ENCODE measurements around the gene SPTBN1.

SPTBN1 gene

GRCh38 chr2:54558188-54559005 lies 102.3 kb downstream of the SPTBN1 start:
- FAIRE-seq: no peak

DNA sequence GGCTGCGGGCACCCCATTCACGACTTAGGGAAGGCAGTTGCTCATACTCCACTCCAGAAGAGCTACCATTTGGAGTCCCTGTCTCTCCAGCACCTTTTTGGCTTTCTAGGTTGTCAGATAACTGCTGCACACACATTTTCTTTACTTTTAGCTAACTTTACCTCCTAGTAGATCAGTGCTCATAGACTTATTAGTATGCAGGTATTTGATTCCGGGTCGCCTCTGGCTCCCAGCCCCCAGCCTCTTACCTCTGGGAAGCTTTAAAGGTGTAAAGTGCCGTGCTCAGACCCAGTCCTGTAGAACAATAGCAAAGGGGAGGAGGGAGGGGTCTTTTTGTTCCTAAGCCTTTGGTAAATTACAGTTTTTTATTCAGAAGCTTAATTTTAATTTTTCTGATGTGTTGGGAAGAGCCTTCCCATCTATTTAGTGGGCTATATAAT lies 102.9 kb downstream of the SPTBN1 start:
- FAIRE-seq: no peak

GRCh38 chr2:54559593-54560145 lies 103.5 kb downstream of the SPTBN1 start:
- FAIRE-seq: no peak

- no peak for FAIRE-seq
Observed at GRCh38 chr2:54560146-54560881, 104.2 kb downstream of the SPTBN1 start.

- FAIRE-seq: no peak
Observed at GRCh38 chr2:54561010-54561409, 104.9 kb downstream of the SPTBN1 start.

- no peak for FAIRE-seq
Observed at GRCh38 chr2:54564439-54564838, 108.3 kb downstream of the SPTBN1 start.

- FAIRE-seq: no peak
Observed at GRCh38 chr2:54565551-54565950, 109.4 kb downstream of the SPTBN1 start.

GRCh38 chr2:54566896-54567295 lies 110.8 kb downstream of the SPTBN1 start:
- FAIRE-seq: no peak

DNA sequence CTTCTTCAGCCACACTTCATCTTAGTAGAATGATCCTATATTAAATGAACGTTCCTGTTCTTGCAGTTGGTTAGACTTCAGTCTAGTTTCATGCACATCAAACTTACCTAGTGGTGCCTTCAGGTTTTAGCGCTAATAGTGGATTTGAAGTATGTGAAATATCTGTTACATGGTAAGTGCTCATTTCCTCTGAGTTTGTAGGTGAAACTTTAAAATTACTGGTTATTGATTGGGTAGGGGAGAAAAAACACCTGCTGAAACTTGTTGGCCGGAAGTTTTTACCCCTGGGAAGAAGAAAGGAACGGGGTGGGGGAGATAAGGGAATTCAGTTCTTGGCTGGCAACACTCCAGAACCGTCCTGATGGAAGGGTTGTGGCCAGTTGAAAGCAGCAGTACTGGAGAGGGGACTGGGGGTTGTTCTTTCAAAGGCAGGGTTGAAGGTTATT lies 112.8 kb downstream of the SPTBN1 start:
- no peak for FAIRE-seq

DNA sequence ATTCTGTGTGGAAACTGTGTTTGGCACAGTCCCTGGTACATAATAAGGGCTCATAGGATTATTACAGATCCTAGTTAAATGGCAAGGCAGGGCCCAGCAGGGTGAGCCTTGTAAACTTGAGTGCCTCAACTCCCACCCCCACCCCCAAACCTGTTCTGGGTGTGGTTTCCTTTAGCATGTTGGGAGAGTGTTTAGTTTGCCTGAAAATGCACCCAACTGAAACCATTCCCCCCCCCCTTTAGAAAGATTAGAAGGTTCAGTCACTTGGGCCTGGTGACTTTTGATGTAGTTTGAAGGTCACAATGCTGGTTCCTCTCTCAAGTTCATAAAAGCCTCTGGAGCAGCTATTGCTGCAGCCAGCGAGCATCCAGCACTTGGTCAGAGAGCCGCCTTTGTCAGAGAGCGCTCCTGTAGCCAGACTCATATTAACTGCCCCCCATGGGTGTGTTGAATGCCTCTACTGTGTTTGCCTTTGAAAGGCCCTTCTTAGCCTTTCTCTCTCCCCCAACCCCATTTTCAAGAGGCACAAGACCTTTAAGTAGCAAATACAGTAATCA lies 113.7 kb downstream of the SPTBN1 start:
- FAIRE-seq: no peak

GRCh38 chr2:54570321-54570855 lies 114.3 kb downstream of the SPTBN1 start:
- no peak for FAIRE-seq

- no peak for FAIRE-seq
Observed at GRCh38 chr2:54570925-54571694, 115.0 kb downstream of the SPTBN1 start.

- no peak for FAIRE-seq
Observed at GRCh38 chr2:54572262-54572635, 116.1 kb downstream of the SPTBN1 start.

DNA sequence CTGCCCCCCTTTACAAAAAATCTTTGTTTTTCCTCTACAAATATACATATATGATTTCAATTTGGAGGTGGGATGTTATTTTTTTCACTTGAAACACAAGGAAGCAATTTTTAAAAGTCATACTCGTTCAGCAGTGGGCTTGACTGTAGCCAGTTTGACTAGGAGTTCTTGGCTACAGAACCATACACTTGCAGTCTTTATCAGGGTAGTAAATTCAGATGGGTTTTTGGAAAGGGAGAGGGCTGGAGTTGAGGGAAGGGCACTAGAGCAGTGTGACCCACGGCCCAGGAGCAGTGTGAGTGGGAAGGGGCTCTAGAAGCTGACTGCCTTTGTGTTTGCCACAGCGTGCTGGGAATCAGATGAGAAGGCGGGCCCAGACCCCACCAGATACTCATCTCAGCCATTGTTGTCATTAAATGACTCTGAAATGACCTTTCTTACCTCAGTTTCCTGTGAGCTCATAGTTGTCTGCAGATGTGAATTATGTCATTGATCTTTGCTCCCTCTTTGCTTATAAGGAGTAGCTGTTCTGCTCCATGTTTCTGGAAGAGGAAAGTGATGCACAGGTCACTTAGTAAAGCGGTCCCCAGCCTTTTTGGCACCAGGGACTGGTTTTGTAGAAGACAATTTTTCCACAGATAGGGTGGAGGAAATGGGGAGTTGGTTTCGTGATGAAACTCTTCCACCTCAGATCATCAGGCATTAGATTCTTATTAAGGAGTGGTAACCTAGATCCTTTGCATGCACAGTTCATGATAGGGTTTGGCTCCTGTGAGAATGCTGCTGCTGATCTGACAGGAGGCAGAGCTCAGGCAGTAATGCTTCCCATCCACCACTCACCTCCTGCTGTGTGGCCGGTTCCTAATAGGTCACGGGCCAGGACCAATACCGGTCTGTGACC lies 116.8 kb downstream of the SPTBN1 start:
- FAIRE-seq: no peak

GRCh38 chr2:54573537-54573919 lies 117.4 kb downstream of the SPTBN1 start:
- no peak for FAIRE-seq

DNA sequence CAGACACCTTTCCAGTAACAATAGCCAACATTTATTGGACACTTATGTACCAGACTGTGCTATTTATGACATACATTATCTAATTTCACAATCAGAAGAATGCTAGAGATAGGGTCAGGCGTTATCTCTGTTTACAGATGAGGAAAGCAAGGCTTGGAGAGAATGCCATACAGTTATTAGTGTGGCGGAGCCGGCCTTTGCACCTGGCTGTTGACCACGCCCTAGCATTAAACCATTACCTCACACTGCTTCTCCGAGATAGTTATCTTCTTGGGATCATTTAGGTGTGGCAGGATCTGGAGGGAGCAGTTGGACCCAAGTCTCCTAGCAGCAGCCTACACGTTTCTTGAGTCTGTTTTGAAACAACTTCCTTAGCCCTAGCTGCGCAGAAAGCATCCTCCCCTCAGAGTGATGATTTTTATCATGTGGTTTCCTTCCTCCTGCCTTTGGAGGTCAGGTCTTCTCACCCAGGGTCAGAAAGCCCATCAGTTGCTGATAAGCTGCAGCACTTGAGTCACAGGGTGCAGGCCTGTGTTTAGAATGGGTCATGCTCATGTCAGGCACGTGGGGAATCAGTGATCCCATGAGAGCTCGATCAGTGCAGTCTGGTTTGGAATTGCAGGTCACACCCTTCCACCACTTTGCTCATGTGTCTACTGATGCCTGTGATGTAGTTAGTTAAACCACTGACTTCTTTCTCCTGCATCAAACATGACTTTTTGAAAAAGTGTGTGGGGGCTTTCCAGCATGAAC lies 118.2 kb downstream of the SPTBN1 start:
- FAIRE-seq: no peak

- no peak for FAIRE-seq
Observed at GRCh38 chr2:54574860-54575247, 118.7 kb downstream of the SPTBN1 start.

- FAIRE-seq: no peak
Observed at GRCh38 chr2:54575379-54575888, 119.3 kb downstream of the SPTBN1 start.

GRCh38 chr2:54577035-54577434 lies 120.9 kb downstream of the SPTBN1 start:
- FAIRE-seq: no peak

GRCh38 chr2:54577944-54578647 lies 122.0 kb downstream of the SPTBN1 start:
- no peak for FAIRE-seq
